ENCODE data around the gene PTPRN2.
A peak's percentile ranks its signal among the peaks of the same experiment; 100 is the strongest.
"Not testable (repeated sequence)": the region's sequence is repeated elsewhere in the genome, so short reads cannot be mapped to it uniquely, and the experiment has no call there.

Gene PTPRN2

DNA sequence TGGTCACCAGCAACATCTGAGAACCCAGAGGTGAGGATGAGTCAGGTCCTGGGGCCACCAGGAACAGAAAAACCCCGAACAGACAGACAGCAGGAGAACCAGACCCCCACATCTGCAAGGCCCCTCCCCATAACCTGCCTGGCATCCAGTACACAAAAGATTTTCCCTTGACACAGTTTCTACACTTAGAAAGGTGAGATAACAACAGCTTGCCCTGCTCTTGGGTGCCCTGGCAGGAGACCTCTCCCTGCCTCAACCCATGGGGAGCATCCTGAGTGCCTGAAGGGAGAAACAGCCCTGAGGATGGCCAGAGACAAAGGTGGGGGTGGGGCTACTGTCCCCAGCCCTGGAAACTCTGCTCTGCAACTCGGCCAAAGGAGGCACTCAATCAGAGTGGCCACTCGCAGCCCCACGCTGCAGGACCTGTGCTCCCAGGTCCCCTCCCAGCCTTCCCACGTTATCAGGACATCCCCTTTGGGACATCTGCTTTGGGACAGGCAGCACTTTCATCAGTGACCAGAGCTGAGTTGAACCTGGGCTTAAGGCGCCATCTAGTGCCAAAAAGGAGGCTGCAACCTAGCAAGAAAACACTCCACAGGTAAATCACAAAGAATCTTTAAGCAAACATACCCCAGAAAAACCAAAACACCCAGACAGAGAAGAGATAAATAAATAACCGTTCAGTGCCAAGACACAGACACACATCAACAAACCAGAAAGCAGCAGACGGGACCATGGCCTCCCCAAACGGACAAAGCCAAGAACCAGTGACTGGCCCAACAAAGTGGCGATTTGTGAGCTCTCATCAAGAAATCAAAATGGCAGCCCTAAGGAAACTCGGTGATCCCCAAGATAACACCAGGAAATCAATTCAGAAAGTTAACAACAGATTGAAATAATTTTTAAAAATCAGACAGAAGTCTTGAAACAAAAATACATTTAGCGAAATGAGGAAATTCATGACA, 233.7 kb downstream of the PTPRN2 start:
- H3K9me3 ChIP-seq (ENCODE audit: control insufficient read depth, insufficient read depth, low read depth, low read length): peaks cover 42% of the 10 kb centered on the region

DNA sequence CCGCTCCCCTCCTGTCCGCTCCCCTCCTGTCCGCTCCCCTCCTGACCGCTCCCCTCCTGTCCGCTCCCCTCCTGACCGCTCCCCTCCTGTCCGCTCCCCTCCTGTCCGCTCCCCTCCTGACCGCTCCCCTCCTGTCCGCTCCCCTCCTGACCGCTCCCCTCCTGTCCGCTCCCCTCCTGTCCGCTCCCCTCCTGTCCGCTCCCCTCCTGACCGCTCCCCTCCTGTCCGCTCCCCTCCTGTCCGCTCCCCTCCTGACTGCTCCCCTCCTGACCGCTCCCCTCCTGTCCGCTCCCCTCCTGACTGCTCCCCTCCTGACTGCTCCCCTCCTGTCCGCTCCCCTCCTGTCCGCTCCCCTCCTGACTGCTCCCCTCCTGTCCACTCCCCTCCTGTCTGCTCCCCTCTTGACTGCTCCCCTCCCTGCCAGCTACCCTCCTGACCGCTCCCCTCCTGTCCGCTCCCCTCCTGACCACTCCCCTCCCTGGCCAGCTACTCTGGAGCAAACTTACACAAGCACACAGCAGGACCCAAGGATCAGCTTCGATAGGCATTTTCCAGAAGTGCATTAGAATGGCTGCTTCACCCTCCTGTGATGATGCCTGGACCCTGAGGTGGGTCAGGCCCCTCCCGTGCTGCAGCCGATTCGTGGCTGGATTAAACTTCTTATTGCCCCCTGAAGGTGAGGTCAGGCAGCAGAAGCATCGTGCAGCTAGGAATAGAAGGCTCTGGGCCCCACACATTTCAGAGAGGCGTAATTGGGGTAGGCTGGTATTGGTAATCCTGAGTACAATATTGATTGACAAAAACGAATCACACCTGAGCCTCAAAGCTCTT, 235.5 kb downstream of the PTPRN2 start:
- H3K4me1 ChIP-seq (ENCODE audit: control insufficient read depth, insufficient read depth, low read length); H3K36me3 ChIP-seq (ENCODE audit: control insufficient read depth, insufficient read depth, low read length); H3K27ac ChIP-seq (ENCODE audit: low read depth, low read length); H3K9ac ChIP-seq (ENCODE audit: low read length): not testable (repeated sequence)
- peaks cover 41% of the 10 kb centered on the region for H3K9me3 ChIP-seq (ENCODE audit: control insufficient read depth, insufficient read depth, low read depth, low read length)
- H3K27me3 ChIP-seq (ENCODE audit: control insufficient read depth, insufficient read depth, low read length): peaks cover 41% of the 10 kb centered on the region
- H3K4me3 ChIP-seq (ENCODE audit: low read depth, low read length): peak overlapping the region; percentile 54; the same call in 1 of the 2 replicates

More for the DNA sequence above, 233.7 kb downstream of the PTPRN2 start:
- Histone ChIP-seq H3K9ac (ENCODE audit: low read length) (no peak overlapping the region), H3K27ac (ENCODE audit: low read depth, low read length) (no peak overlapping the region), H3K27me3 (ENCODE audit: control insufficient read depth, insufficient read depth, low read length) (peaks cover 38% of the 10 kb centered on the region), H3K4me1 (ENCODE audit: control insufficient read depth, insufficient read depth, low read length) (peaks cover 4% of the 10 kb centered on the region; the same call in 1 of the 2 replicates), H3K36me3 (ENCODE audit: control insufficient read depth, insufficient read depth, low read length) (no peaks in the 10 kb centered on the region), H3K4me3 (ENCODE audit: low read depth, low read length) (no peak overlapping the region)

DNA sequence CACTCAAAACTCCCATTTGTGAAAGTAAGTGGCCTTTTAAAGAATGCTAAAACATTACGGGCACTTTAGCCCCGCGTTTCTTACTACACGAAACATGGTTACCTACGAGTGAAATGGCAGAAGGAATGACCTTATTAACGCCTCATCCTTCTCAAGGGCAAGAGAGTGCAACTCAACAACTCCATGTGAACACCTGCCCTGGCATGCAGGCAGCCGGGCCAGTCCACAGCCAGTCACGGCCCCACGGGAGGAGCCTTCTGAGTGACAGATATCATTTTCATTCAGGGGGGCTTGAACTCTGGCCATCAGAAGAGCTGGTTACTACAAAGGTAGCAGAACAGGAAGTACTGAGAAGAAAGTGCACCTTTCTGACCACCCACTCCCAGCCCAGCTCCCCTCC, 236.1 kb downstream of the PTPRN2 start:
- Histone ChIP-seq H3K27me3 (ENCODE audit: control insufficient read depth, insufficient read depth, low read length) (peaks cover 41% of the 10 kb centered on the region), H3K36me3 (ENCODE audit: control insufficient read depth, insufficient read depth, low read length) (no peaks in the 10 kb centered on the region), H3K4me1 (ENCODE audit: control insufficient read depth, insufficient read depth, low read length) (peaks cover 4% of the 10 kb centered on the region; the same call in 1 of the 2 replicates), H3K9me3 (ENCODE audit: control insufficient read depth, insufficient read depth, low read depth, low read length) (peaks cover 39% of the 10 kb centered on the region), H3K9ac (ENCODE audit: low read length) (no peak overlapping the region), H3K4me3 (ENCODE audit: low read depth, low read length) (peak overlapping the region; percentile 54; the same call in 1 of the 2 replicates), H3K27ac (ENCODE audit: low read depth, low read length) (no peak overlapping the region)

DNA sequence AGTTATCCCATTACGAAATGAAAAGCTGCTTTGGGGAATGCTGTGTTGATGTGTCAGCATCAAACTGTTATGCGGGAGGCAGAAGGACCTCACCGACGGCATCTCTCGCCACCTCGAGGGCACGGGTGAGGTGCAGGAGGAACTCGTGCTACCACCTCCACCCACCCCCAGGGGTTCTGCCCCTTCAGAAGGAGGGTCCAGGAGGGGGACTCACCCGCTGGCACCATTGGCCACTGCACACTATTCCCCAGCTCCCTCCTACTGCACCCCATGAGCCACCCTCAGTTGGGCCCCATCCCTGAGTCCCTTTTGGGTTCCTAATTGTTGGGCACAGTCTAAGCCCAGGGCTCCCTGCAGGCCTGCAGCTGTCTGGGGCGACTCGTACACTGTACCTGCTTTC, 236.6 kb downstream of the PTPRN2 start:
- Histone ChIP-seq H3K27ac (ENCODE audit: low read depth, low read length) (no peak overlapping the region), H3K4me1 (ENCODE audit: control insufficient read depth, insufficient read depth, low read length) (peaks cover 4% of the 10 kb centered on the region; the same call in 1 of the 2 replicates), H3K27me3 (ENCODE audit: control insufficient read depth, insufficient read depth, low read length) (peaks cover 41% of the 10 kb centered on the region), H3K9ac (ENCODE audit: low read length) (no peak overlapping the region), H3K4me3 (ENCODE audit: low read depth, low read length) (peak overlapping the region; percentile 54; the same call in 1 of the 2 replicates), H3K36me3 (ENCODE audit: control insufficient read depth, insufficient read depth, low read length) (no peaks in the 10 kb centered on the region), H3K9me3 (ENCODE audit: control insufficient read depth, insufficient read depth, low read depth, low read length) (peaks cover 41% of the 10 kb centered on the region)

DNA sequence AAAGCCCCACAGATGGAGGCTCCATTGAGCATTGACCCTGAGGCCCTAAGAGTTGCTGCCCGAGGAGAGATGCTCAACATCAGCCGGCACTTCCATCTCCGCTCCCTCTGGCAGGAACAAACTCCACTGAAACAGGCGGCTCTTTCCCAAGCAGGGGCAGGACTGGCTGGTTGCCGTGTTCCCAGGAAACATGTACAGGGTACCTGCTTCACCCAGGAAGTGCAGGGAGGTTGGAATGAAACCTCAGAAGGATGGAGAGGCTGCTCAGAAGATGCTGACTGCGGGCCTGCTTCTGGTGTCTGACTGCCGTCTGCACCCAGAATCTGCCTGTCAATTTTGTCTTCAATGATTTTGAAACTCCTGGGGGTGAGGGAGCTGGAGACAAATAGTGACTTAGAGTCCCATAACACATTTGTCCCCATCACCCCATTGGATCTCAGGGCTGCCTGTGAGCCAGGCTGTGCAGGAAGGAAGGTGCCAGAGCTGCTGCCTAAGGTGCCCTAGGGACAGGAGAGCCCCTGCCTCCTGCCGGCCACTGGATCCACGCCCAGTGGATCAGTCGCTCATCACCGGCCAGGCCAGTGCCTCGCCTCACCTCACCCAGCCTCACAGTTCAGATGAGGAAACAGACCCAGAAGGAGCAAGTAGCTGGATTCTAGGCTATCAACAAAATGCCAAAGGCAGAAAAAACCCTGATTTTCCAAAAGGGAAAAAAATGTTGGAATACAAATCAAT, 237.3 kb downstream of the PTPRN2 start:
- Histone ChIP-seq H3K4me1 (ENCODE audit: control insufficient read depth, insufficient read depth, low read length) (peaks cover 4% of the 10 kb centered on the region; the same call in 1 of the 2 replicates), H3K9me3 (ENCODE audit: control insufficient read depth, insufficient read depth, low read depth, low read length) (peaks cover 36% of the 10 kb centered on the region), H3K9ac (ENCODE audit: low read length) (no peak overlapping the region), H3K4me3 (ENCODE audit: low read depth, low read length) (no peak overlapping the region), H3K36me3 (ENCODE audit: control insufficient read depth, insufficient read depth, low read length) (no peaks in the 10 kb centered on the region), H3K27me3 (ENCODE audit: control insufficient read depth, insufficient read depth, low read length) (peaks cover 41% of the 10 kb centered on the region), H3K27ac (ENCODE audit: low read depth, low read length) (no peak overlapping the region)

DNA sequence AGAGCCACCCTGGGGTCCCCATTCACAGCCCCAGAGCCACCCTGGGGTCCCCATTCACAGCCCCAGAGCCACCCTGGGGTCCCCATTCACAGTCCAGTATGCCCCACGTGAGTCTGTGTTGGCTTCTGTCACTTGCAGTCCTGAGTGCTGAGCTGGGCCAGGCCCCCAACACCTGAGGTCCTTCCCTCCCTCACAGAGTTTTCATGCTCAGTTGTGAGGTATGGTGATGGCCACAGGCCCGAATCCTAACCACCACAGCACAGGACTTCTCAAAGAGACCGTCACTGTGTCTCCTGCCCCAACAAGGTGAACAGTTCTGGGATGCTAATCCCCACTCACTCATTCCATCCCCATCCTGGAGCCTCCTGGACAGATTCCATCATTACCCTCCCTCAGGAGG, 239.2 kb downstream of the PTPRN2 start:
- H3K4me3 ChIP-seq (ENCODE audit: low read depth, low read length): no peak overlapping the region
- H3K9ac ChIP-seq (ENCODE audit: low read length): no peak overlapping the region
- H3K4me1 ChIP-seq (ENCODE audit: control insufficient read depth, insufficient read depth, low read length): peaks cover 4% of the 10 kb centered on the region; the same call in 1 of the 2 replicates
- peaks cover 34% of the 10 kb centered on the region; the same call in 1 of the 2 replicates for H3K9me3 ChIP-seq (ENCODE audit: control insufficient read depth, insufficient read depth, low read depth, low read length)
- peaks cover 39% of the 10 kb centered on the region for H3K27me3 ChIP-seq (ENCODE audit: control insufficient read depth, insufficient read depth, low read length)
- H3K36me3 ChIP-seq (ENCODE audit: control insufficient read depth, insufficient read depth, low read length): no peaks in the 10 kb centered on the region
- H3K27ac ChIP-seq (ENCODE audit: low read depth, low read length): no peak overlapping the region

DNA sequence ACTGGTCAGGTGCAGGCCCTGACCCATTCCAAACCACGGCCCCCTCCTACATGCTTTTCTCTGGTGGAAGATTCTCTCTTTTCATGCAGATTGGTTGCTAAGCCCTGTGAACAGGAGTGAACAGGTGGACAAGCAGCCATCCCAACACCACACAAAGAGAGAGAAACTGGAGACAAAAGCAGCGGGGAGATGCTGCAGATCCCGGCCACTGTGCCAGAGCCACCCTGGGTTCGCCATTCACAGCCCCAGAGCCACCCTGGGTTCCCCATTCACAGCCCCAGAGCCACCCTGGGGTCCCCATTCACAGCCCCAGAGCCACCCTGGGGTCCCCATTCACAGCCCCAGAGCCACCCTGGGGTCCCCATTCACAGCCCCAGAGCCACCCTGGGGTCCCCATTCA, 239.6 kb downstream of the PTPRN2 start:
- not testable (repeated sequence) for H3K4me3 ChIP-seq (ENCODE audit: low read depth, low read length); H3K4me1 ChIP-seq (ENCODE audit: control insufficient read depth, insufficient read depth, low read length); H3K27ac ChIP-seq (ENCODE audit: low read depth, low read length); H3K36me3 ChIP-seq (ENCODE audit: control insufficient read depth, insufficient read depth, low read length); H3K9ac ChIP-seq (ENCODE audit: low read length)
- H3K9me3 ChIP-seq (ENCODE audit: control insufficient read depth, insufficient read depth, low read depth, low read length): peaks cover 38% of the 10 kb centered on the region; the same call in 1 of the 2 replicates
- peaks cover 35% of the 10 kb centered on the region for H3K27me3 ChIP-seq (ENCODE audit: control insufficient read depth, insufficient read depth, low read length)

DNA sequence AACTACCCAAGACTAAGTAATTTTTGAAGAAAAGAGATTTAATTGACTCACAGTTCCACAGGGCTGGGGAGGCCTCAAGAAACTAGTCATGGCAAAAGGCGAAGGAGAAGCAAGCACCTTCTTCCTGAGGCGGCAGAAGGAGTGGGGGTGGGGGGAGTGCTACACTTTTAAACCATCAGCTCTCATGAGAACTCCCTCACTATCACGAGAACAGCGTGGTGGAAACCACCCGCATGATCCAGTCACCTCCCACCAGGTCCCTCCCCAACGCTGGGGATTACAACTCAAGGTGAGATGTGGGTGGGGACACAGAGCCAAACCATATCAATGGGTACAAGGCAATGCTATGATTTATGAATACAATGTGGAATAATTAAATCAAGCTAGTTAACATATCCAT, 241.9 kb downstream of the PTPRN2 start:
- H3K4me3 ChIP-seq (ENCODE audit: low read depth, low read length): no peak overlapping the region
- H3K36me3 ChIP-seq (ENCODE audit: control insufficient read depth, insufficient read depth, low read length): no peaks in the 10 kb centered on the region
- no peak overlapping the region for H3K9ac ChIP-seq (ENCODE audit: low read length)
- H3K4me1 ChIP-seq (ENCODE audit: control insufficient read depth, insufficient read depth, low read length): no peaks in the 10 kb centered on the region
- H3K9me3 ChIP-seq (ENCODE audit: control insufficient read depth, insufficient read depth, low read depth, low read length): peaks cover 55% of the 10 kb centered on the region
- no peak overlapping the region for H3K27ac ChIP-seq (ENCODE audit: low read depth, low read length)
- peaks cover 14% of the 10 kb centered on the region for H3K27me3 ChIP-seq (ENCODE audit: control insufficient read depth, insufficient read depth, low read length)

DNA sequence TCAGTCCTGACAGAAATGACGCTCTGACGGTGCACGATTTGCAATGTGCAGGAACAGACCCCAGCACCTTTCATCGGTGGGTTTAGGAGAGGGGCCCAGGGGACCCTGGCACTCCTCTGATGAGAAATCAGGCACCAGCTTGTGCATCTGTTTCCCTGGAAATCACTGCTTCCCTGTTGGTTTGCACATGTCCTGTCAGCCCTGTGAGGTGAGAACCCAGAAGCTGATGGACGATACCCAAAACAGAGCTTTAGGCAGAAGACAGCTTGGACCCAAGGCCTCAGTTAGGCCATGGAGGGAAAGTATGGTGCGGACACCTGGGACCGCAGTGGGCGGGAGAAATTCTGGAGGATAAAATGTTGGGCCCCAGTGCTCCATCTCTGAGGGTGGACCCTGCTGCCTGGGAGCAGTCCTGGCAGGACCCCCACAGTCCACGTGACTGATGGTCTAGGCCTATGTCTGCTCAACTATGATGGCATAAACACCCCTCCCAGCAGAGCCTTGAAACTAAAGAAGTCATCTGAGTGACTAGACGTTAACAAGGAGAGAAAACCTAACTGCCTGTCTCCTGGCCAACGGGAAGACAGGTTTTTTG, 242.8 kb downstream of the PTPRN2 start:
- Histone ChIP-seq H3K9ac (ENCODE audit: low read length) (no peak overlapping the region), H3K4me1 (ENCODE audit: control insufficient read depth, insufficient read depth, low read length) (no peaks in the 10 kb centered on the region), H3K36me3 (ENCODE audit: control insufficient read depth, insufficient read depth, low read length) (no peaks in the 10 kb centered on the region), H3K9me3 (ENCODE audit: control insufficient read depth, insufficient read depth, low read depth, low read length) (peaks cover 46% of the 10 kb centered on the region), H3K27ac (ENCODE audit: low read depth, low read length) (no peak overlapping the region), H3K4me3 (ENCODE audit: low read depth, low read length) (no peak overlapping the region), H3K27me3 (ENCODE audit: control insufficient read depth, insufficient read depth, low read length) (peaks cover 5% of the 10 kb centered on the region)

DNA sequence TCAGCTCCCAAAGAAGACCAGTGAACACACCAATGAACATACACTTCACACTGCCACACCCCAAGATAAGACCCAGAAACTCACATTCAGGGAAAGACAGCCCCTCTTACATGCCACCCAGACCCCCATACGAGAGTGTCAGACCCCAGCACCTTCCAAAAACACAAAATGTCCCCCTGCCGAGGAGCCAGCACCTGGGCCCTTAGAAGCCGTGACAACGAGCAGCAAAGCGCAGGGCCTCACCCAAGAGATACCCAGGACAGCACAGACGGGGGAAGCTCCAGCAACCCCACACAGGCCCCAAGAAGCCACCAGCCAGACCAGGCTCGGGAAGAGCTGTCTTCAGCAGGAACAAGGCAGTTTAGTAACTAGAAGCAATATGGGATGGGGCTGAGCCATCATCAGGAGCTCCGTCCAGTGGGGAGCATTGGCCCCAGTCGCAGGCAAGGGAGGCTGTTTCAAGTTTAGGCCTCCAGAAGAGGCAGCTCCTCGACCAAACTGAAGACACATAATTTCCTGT, 243.6 kb downstream of the PTPRN2 start:
- H3K27me3 ChIP-seq (ENCODE audit: control insufficient read depth, insufficient read depth, low read length): peaks cover 3% of the 10 kb centered on the region; the same call in 1 of the 2 replicates
- H3K4me3 ChIP-seq (ENCODE audit: low read depth, low read length): no peak overlapping the region
- H3K9me3 ChIP-seq (ENCODE audit: control insufficient read depth, insufficient read depth, low read depth, low read length): peaks cover 45% of the 10 kb centered on the region
- no peaks in the 10 kb centered on the region for H3K36me3 ChIP-seq (ENCODE audit: control insufficient read depth, insufficient read depth, low read length)
- H3K4me1 ChIP-seq (ENCODE audit: control insufficient read depth, insufficient read depth, low read length): no peaks in the 10 kb centered on the region
- H3K9ac ChIP-seq (ENCODE audit: low read length): no peak overlapping the region
- H3K27ac ChIP-seq (ENCODE audit: low read depth, low read length): no peak overlapping the region
